GM18870 (cell line): ENCODE data around the gene EPO.
"Not testable (repeated sequence)": the region's sequence is repeated elsewhere in the genome, so short reads cannot be mapped to it uniquely, and the experiment has no call there.

Source experiments
- ATAC-seq: cut with Tn5 transposase; IDR thresholded peaks from one replicate; pipeline ENCODE4 v1.9.1; 2021; ENCODE audit warnings: moderate library complexity; ENCODE audit not compliant: unreplicated experiment

EPO gene

GRCh38 chr7:100701089-100701488 is 19.2 kb upstream of the EPO start:
- ATAC-seq: not testable (repeated sequence)

- peak; percentile 63 for ATAC-seq
Observed at GRCh38 chr7:100705320-100705752, 14.9 kb upstream of the EPO start.

- ATAC-seq: peak; percentile 68
Observed at GRCh38 chr7:100705753-100706671, 14.3 kb upstream of the EPO start, which contains the start of gene POP7. POP7 (plus strand) TSS chr7:100706121; CDS start chr7:100706831, 710 bp downstream.

GRCh38 chr7:100706672-100707311 is 13.5 kb upstream of the EPO start:
- no peak for ATAC-seq

GRCh38 chr7:100708395-100708794 is 11.9 kb upstream of the EPO start:
- no peak for ATAC-seq

GRCh38 chr7:100710452-100710851 is 9.8 kb upstream of the EPO start:
- no peak for ATAC-seq

GRCh38 chr7:100711369-100711768 is 8.9 kb upstream of the EPO start:
- ATAC-seq: no peak

- ATAC-seq: no peak
Observed at GRCh38 chr7:100714725-100715124, 5.5 kb upstream of the EPO start.

- not testable (repeated sequence) for ATAC-seq
Observed at GRCh38 chr7:100717073-100717472, 3.2 kb upstream of the EPO start.

GRCh38 chr7:100719523-100720278 is 567 bp upstream of the EPO start:
- no peak for ATAC-seq

GRCh38 chr7:100720671-100721504 is 620 bp downstream of the EPO start:
- ATAC-seq: no peak

- no peak for ATAC-seq
Observed at GRCh38 chr7:100721505-100721812, 1.2 kb downstream of the EPO start.

GRCh38 chr7:100722480-100723212 is 2.4 kb downstream of the EPO start:
- ATAC-seq: no peak

- no peak for ATAC-seq
Observed at GRCh38 chr7:100723732-100724275, 3.5 kb downstream of the EPO start.

GRCh38 chr7:100724364-100724763 is 4.1 kb downstream of the EPO start:
- not testable (repeated sequence) for ATAC-seq

- no peak for ATAC-seq
Observed at GRCh38 chr7:100726996-100727761, 6.9 kb downstream of the EPO start.

- ATAC-seq: no peak
Observed at GRCh38 chr7:100728196-100728595, 7.9 kb downstream of the EPO start.

GRCh38 chr7:100730136-100730800 is 10.0 kb downstream of the EPO start:
- ATAC-seq: no peak
